Activated CD8-positive, alpha-beta memory T cell treated with anti-CD3 and anti-CD28 coated beads, Interleukin-2, amount 10 ng/mL, durations not matched to agents 7 days and 5 days (primary cell): Measurements from ENCODE around the gene NR4A1. TPM values are rescaled to one million over a fixed set of nuclear protein-coding genes. Genes with fewer than 3 reads are reported as not detected.

Experiments
- ATAC-seq: fragments of 150-1000 bp; cut with Tn5 transposase; one replicate; pipeline ENCODE4 v1.10.0; 2021; ENCODE audit warnings: moderate library complexity
- CTCF ChIA-PET: fragments of 350-600 bp; sonication (Branson Sonifier 250); formaldehyde crosslinking; loops from one replicate; lab custom pipeline; 2021; ENCODE audit warnings: antibody characterized with exemption; lab: Charles Lee
- DNase-seq: peaks from one replicate; pipeline ENCODE4 v3.0.0-alpha.2; 2020
- H3K27ac Mint-ChIP-seq: one replicate; pipeline ENCODE4 v1.8.0; 2021; ENCODE audit warnings: mild to moderate bottlenecking, mixed read lengths
- H3K27me3 Mint-ChIP-seq: one replicate; pipeline ENCODE4 v1.8.0; 2021; ENCODE audit warnings: mixed read lengths
- H3K36me3 Mint-ChIP-seq: one replicate; pipeline ENCODE4 v1.8.0; 2021; ENCODE audit warnings: mild to moderate bottlenecking, mixed read lengths
- H3K4me1 Mint-ChIP-seq: one replicate; pipeline ENCODE4 v1.8.0; 2021; ENCODE audit warnings: mixed read lengths
- H3K4me3 Mint-ChIP-seq: one replicate; pipeline ENCODE4 v1.8.0; 2021; ENCODE audit warnings: mild to moderate bottlenecking, moderate library complexity, mixed read lengths
- H3K9me3 Mint-ChIP-seq: one replicate; pipeline ENCODE4 v1.8.0; 2022; ENCODE audit warnings: low read depth, mixed read lengths
- total RNA-seq, 2 experiments: library from RNA; stranded (reverse); gene quantifications; one replicate each; pipeline ENCODE4 v1.2.3, GENCODE V29; 2021

Gene NR4A1
- total RNA-seq, 2 experiments from 2014 or later = 8.4 to 41.8 TPM

DNA sequence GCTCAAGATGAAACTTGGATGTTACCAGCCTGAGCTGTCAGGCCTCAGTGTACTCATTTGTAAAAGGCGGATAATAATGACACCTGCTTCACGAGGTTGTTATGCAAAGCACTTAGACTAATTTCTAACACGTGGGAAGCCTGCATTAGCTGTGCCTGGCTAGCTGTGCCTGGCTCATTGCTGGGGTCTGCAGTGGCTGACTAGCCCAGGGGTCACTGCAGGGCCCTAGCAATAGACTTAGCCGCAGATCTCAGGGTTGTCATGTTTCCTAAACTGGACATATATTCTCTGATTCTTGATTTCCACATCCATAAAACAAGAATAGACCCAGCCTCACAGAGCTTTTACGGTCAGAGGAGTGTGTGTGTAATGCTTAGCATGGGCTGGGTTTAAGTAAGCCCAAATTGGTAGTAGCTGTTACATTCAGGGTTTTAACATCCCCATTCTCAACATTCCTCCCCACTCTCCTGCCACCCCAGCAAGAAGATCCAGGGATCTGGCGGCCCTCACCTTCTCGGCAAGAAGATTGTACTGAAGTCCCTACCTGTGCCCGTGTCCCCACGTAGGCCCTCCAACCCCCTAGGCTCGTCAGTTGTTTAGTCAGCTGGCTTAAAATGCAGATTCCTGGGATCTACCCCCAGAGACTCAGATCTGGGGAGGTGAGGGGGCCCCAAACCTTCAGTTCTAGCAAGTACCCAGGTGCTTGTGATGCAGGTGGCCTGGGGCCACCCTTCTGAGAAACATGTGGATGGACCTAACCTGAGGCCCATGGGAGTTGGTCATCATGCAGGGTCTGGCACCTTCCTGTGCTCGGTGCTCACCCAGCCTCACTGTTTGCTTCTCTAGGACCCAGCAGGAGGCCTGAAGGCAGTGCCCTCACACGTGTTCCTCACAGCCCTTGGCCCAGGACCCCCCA, 8.6 kb downstream of the NR4A1 start:
- no peak for ATAC-seq
- CTCF ChIA-PET = interaction anchor here (1.1 to 16.2 kb wide), 2 partner anchors 8 to 32 kb away, joined by 5 to 404 read pairs; no protein-coding TSS in a partner anchor
- Mint-ChIP-seq H3K27ac (peak overlapping the region; percentile 56), H3K36me3 (no peaks in the 10 kb centered on the region), H3K27me3 (no peaks in the 10 kb centered on the region), H3K9me3 (no peaks in the 10 kb centered on the region), H3K4me1 (no peaks in the 10 kb centered on the region), H3K4me3 (no peak overlapping the region)
- no peak for DNase-seq

DNA sequence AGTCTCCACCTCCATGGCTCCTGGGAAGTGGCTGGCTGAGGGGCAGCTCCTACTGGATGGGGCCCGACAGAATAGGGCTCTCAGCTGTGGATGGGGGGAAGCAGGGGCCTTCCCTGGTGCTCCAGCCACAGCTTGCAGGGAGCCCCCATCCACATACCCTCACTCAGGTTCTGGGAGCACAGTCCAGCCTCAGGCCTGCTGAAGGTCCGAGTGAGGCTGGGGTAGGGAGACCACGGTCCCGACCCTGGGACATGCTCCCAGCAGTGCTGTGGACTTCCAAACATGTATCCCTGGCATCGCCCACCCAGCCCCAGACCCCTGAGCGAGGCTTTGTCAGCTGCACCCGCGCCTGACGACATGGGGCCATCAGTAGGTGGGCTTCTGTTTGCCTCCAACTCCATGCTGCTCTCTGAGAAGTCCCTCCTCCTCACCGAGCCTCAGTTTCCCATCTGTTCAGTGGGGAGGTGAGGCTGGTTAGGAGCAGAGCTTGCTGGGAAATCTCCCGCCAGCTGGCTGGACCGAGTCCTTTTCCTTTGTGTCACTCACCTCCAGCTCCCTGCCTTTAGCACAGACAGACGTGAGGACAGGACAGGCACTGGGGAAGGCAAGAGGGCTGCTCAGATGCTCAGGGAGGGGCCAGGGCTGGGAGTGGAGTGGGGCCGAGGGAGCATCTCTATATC, 9.4 kb downstream of the NR4A1 start:
- CTCF ChIA-PET = interaction anchor here (1.2 to 16.2 kb wide), 4 partner anchors 9 to 33 kb away, joined by 3 to 404 read pairs (median 4); partner anchors contain the start of genes ATG101 and NR4A1
- Mint-ChIP-seq H3K27me3 (no peaks in the 10 kb centered on the region), H3K27ac (no peak overlapping the region), H3K4me1 (peaks cover 2% of the 10 kb centered on the region), H3K36me3 (no peaks in the 10 kb centered on the region), H3K4me3 (no peak overlapping the region), H3K9me3 (no peaks in the 10 kb centered on the region)
- no peak for DNase-seq
- ATAC-seq = no peak

DNA sequence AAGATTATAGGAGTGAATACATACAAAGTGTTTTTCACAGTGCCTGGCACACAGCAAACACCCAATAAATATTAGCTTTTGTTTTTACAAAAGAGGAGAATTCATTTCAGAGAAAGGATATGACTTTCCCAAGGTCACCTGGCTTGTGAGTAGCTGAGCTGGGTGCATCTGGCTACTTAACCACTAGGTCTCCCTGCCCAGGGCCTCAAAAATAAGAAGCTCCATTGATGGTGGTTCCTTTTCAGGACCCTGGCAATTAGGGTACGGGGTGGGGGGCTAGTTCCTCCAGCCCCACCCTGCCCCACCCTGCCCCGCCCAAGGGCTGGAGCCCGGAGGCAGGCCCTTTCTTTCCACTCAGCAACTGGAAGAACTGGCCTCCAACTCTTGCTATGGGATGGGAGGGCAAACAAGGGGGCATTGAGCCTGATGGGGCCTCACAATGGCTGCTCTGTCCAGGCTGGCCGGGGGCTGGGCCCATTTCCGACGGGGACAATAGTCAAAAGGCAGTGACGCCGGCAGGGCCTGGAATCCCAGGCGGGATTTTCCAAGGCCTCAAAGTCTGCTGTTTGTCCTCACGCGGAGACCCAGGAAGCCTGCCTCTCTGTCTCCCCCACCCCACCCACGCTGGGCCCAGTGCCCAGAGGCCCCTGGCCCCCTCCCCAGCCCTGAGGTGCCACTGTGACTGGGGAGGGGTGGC, 10.4 kb downstream of the NR4A1 start:
- no peaks in the 10 kb centered on the region for H3K36me3 Mint-ChIP-seq
- CTCF ChIA-PET = interaction anchor here (1.2 to 16.2 kb wide), 5 partner anchors 8 to 34 kb away, joined by 3 to 404 read pairs (median 3); partner anchors contain the start of genes ATG101 and NR4A1
- no peak overlapping the region for H3K4me3 Mint-ChIP-seq
- H3K4me1 Mint-ChIP-seq = peaks cover 9% of the 10 kb centered on the region
- no peak overlapping the region for H3K27ac Mint-ChIP-seq
- no peaks in the 10 kb centered on the region for H3K27me3 Mint-ChIP-seq
- ATAC-seq = no peak
- no peak for DNase-seq
- no peaks in the 10 kb centered on the region for H3K9me3 Mint-ChIP-seq

DNA sequence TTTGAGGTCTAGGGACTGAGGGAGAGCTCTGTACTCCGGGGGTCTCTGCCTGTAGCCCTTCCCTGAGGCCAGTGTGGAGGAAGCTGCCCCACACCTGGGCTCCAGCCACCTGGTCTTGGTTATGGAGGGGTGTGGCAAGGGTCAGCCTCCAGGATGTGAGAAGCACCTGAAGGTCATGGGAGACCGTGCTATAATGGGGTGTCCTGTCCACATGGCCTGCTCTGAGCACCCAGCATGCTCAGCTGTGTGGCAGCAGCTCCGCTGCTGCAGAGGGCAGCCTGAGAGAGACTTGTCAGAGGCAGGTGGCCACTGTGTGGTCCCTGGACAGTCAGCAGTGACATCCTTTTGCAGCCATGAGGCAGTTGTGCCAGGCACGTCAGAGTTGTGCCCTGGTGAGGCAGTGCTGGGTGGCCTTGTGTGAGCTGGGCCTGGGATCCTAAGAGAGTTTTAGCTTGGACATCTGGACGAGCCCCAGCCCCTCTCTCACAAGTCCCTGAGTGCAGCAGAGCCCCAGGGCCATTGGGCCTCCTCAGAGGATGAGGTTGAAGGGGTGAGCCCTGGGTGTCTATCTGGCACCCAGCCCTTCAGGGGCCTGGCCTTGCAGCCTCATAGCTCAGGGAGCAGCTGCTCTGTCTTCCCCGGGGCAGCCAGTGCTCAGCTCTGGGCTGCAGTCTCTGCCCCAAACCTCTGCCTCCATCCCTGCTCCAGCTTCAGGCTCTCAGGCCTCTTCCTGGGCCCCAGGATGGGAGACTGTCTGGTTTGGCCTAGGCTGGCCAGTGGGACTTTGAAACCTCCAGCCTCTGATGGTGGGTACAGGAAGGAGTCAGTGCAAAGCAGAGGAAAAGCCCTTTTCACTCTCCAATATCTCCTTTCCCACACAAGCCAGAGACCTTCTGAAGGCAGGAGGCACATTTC, 11.2 kb downstream of the NR4A1 start:
- H3K4me1 Mint-ChIP-seq = peaks cover 16% of the 10 kb centered on the region
- H3K27ac Mint-ChIP-seq = no peak overlapping the region
- H3K36me3 Mint-ChIP-seq = no peaks in the 10 kb centered on the region
- no peaks in the 10 kb centered on the region for H3K9me3 Mint-ChIP-seq
- CTCF ChIA-PET = interaction anchor here (0.8 to 16.2 kb wide), 6 partner anchors 11 to 73 kb away, joined by 3 to 404 read pairs (median 4); partner anchors contain the start of gene NR4A1
- H3K27me3 Mint-ChIP-seq = no peaks in the 10 kb centered on the region
- DNase-seq (no peak), ATAC-seq (no peak)
- H3K4me3 Mint-ChIP-seq = no peak overlapping the region

DNA sequence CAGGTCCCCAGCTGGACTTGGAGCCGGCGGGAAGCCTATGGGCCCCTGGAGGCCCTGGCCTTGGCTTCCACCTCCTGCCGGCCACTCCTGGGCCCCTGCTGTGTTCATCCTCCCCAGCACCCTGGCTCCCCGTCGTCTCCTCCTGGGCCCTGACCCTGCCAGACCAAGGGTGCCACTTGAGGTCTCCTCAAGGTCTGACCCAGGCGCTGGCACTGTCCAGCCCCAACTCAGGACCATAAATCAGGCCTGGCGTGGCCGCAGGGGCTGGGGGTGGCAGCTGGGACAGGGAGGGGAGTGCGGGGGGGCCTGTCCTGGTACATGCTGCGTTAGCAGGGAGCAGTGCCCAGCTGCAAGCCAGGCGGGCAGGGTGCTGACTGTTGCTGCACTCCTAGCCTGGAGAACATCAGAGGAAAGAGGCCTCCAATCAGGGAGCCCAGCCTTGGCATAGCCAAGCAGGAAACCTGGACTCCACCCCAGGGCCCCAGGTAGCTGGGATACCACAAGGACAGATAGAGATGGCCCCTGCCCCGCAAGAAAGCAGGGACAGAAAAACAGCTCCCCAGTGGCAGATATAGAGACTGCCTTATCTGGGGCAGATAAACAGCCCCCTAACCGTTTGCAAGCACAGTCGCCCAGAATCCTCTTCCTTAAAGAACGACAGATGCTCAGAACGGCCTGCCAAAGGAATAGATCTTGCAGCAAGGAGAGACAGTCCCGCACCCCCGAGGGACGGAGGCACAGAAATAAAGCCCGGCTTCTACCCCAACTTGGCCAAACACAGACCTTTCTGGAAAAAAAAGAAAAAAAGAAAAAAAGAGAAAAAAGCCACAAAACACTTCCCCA, 12.1 kb downstream of the NR4A1 start:
- CTCF ChIA-PET = interaction anchor here (0.8 to 16.2 kb wide), 5 partner anchors 12 to 74 kb away, joined by 3 to 404 read pairs (median 4); partner anchors contain the start of gene NR4A1
- no peaks in the 10 kb centered on the region for H3K9me3 Mint-ChIP-seq
- no peaks in the 10 kb centered on the region for H3K27me3 Mint-ChIP-seq
- H3K4me1 Mint-ChIP-seq = peaks cover 16% of the 10 kb centered on the region
- no peak overlapping the region for H3K27ac Mint-ChIP-seq
- no peak for ATAC-seq
- no peak overlapping the region for H3K4me3 Mint-ChIP-seq
- DNase-seq = no peak
- no peaks in the 10 kb centered on the region for H3K36me3 Mint-ChIP-seq

DNA sequence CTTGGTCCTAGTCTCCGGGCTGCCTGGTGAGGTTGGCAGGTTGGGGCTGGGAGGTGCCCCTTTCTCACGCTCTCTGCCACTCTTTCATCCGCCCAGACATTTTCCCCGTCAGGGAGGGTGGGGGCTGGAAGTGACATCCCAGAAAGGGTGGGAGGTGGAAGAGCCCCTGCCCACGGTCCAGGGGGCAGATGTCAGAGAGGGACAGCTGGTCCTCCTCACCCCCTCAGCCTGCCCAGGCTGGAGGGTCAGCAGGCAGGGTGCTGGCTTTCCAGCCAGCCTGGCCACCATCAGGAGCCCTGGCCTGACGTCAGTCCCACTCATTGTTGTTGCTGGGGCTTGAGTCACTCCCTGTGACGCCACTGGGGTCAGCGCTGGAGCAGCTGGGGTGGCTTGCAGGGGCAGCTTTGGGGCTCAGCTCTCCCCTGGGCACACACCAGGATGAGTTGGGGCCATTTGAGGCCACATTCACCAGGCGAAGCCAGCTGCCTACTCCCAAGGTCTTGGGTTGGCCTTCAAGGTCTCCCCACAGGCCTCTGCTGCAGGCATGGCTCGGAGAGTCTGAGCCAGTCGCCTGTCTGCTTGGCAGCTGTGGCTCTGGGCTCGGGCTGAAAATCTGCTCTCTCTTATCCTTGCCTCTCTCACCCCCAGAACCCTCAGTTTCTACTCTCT, 12.9 kb downstream of the NR4A1 start:
- H3K27ac Mint-ChIP-seq = no peak overlapping the region
- H3K36me3 Mint-ChIP-seq = no peaks in the 10 kb centered on the region
- no peaks in the 10 kb centered on the region for H3K27me3 Mint-ChIP-seq
- CTCF ChIA-PET = interaction anchor here (0.8 to 16.2 kb wide), 3 partner anchors 9 to 36 kb away, joined by 4 to 404 read pairs (median 6); partner anchors contain the start of gene NR4A1
- peaks cover 19% of the 10 kb centered on the region for H3K4me1 Mint-ChIP-seq
- no peak for ATAC-seq
- DNase-seq = no peak
- no peaks in the 10 kb centered on the region for H3K9me3 Mint-ChIP-seq
- no peak overlapping the region for H3K4me3 Mint-ChIP-seq

DNA sequence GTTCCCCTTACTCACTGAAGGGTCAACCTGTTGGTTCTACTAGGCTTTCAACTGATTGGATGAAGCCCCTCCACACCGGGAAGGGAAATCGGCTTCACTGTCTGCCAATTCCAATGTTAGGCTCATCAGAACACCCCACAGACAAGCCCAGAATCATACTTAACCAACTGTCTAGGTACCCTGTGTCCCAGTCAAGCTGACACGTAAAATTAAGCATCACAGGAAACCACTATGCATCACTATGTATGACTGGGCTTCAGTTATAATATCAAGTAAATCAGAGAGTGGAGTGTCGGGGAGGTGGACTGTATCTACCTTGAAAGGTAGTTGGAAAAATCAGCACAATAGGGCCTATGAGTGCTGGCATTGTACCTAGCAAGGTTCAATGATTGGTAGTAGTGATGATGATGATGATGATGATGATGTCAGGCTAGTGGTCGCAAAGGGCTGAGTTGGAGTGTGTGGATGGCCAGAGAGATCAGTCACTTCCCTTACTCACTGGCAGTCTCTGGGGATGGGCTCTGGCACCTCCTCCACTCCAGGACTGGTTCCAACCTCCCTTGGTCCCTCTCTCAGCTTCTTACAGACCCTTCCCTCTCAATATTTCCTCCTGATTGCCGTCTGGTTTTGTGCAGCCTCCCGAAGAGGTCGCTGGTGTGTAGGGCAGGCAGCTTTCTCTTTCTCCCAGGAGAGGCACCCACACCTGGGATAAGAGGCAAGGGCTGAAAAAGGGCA, 15.3 kb downstream of the NR4A1 start:
- DNase-seq (no peak), ATAC-seq (peak; percentile 7)
- CTCF ChIA-PET = interaction anchor here (1.6 to 16.2 kb wide), 2 partner anchors 39 to 55 kb away, joined by 5 to 404 read pairs; no protein-coding TSS in a partner anchor
- Mint-ChIP-seq H3K27ac (no peak overlapping the region), H3K4me1 (peaks cover 39% of the 10 kb centered on the region), H3K36me3 (peaks cover 1% of the 10 kb centered on the region), H3K27me3 (no peaks in the 10 kb centered on the region), H3K4me3 (no peak overlapping the region), H3K9me3 (no peaks in the 10 kb centered on the region)

DNA sequence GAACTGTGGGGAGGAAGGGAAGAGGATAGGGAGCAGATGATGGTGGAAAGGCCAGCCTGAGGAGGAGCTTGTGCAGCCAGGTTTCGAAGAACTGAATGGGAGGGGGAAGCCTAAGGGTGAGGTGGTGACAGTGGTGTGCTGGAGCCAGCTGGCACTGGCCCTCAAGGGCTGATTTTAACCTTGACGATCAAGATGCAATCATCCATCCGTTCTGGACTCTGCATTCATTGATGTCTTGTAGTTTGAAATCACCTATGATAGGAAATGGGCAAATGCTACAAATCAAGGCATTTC, 15.8 kb downstream of the NR4A1 start:
- Mint-ChIP-seq H3K27ac (no peak overlapping the region), H3K4me1 (peaks cover 43% of the 10 kb centered on the region), H3K36me3 (peaks cover 1% of the 10 kb centered on the region), H3K4me3 (no peak overlapping the region), H3K27me3 (no peaks in the 10 kb centered on the region), H3K9me3 (no peaks in the 10 kb centered on the region)
- CTCF ChIA-PET = interaction anchor here (1.6 to 16.2 kb wide), 4 partner anchors 8 to 54 kb away, joined by 5 to 404 read pairs (median 17); partner anchors contain the start of gene NR4A1
- ATAC-seq (no peak), DNase-seq (no peak)

DNA sequence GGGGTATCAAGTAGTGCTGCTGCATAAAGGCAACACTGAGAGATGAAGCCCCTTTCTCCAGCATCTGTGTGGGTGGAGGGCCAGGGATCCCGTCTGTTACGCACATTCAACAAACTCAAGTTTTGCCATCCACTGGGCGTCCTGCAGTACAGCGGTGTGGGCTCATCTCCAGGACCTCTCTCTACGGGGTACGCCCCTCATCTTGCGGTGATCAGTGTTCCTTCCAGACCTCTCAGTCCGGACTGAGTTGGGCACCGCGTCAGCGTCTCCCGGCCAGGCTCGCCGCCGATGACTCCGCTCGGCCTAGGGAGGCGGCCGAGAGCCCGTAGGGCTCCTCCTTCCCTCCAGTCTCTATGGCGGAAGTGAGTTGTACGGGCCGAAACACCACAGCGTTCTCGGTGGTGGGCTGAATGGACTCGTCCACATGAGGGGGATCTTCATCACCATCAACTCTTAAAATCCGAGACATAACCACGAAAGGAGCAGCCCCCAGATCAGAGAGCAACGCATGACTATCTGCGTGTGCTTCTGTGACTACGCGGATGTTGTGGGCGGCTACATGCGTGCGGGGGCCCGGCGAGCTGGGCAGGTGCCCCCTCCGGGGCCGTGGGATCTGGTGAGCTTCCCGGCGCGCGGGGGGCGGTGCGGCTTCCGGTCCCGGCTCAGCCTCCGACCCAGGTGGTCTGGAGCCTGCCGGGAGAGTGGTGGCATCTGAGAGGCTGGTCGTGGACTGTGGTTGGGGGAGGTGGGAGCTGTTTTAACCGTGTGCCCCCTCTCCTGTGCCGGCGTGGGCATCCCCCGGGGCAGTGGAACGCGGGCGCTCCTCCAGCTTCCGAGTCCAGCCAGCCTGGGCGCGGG, 18.3 kb downstream of the NR4A1 start, which contains the start of gene ATG101:
ATG101 (plus strand) TSS at position 652 of the 858 bp plus-strand sequence. CDS start 3,673 bp downstream, outside the sequence.
- CTCF ChIA-PET = interaction anchor here (0.7 to 16.2 kb wide), 19 partner anchors 9 to 76 kb away, joined by 3 to 404 read pairs (median 6); partner anchors contain the start of gene NR4A1
- Mint-ChIP-seq H3K27me3 (no peaks in the 10 kb centered on the region), H3K36me3 (peaks cover 17% of the 10 kb centered on the region), H3K4me3 (peak within 1 kb of the TSS; percentile 95), H3K27ac (peak within 1 kb of the TSS; percentile 98), H3K4me1 (peaks cover 62% of the 10 kb centered on the region), H3K9me3 (no peaks in the 10 kb centered on the region)
- ATAC-seq (peak; percentile 93), DNase-seq (peak; percentile 93)
